IPS-15b (cell line): ENCODE results near the gene WDR88.
"Not testable (repeated sequence)": the region's sequence is repeated elsewhere in the genome, so short reads cannot be mapped to it uniquely, and the experiment has no call there.

Source experiments
- H3K27me3 ChIP-seq: one replicate; pipeline ENCODE4 v1.6.1; 2013; ENCODE audit warnings: low read length; ENCODE audit not compliant: control insufficient read depth, insufficient read depth
- H3K36me3 ChIP-seq: one replicate; pipeline ENCODE4 v1.6.1; 2013; ENCODE audit warnings: low read length; ENCODE audit not compliant: control insufficient read depth, insufficient read depth
- H3K4me1 ChIP-seq: one replicate; pipeline ENCODE4 v1.6.1; 2013; ENCODE audit warnings: mild to moderate bottlenecking, low read length; ENCODE audit not compliant: control insufficient read depth, insufficient read depth
- H3K4me3 ChIP-seq: one replicate; pipeline ENCODE4 v1.5.1; 2013; ENCODE audit warnings: low read depth, low read length
- H3K9ac ChIP-seq: one replicate; pipeline ENCODE4 v1.6.1; 2013; ENCODE audit warnings: low read depth, mild to moderate bottlenecking, low read length
- H3K9me3 ChIP-seq: one replicate; pipeline ENCODE4 v1.6.1; 2013; ENCODE audit warnings: mild to moderate bottlenecking, low read length; ENCODE audit not compliant: control insufficient read depth, insufficient read depth

WDR88 gene

DNA sequence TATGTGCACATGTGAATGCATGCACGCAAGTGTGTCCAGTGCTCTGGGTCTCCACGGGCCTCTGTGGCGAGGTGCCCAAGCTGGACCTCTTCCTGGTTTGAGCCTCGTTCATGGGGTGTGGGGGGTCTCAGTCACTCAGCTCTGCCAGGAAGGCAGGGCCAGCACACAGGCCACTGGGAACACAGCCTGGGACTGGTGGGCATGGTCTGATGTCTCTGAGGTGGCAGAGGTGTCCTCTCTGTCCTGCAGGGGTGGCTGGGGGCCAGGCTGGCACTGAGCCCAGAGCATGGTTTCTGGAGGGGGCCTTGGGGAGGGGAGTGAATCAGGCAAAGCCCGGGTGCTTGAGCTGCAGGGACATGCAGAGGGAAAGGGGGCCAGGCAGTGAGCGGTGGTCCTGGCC is 71.6 kb downstream of the WDR88 start:
- no peaks in the 10 kb centered on the region for H3K27me3 ChIP-seq
- H3K36me3 ChIP-seq: peaks cover 23% of the 10 kb centered on the region
- no peaks in the 10 kb centered on the region for H3K4me1 ChIP-seq
- H3K9me3 ChIP-seq: no peaks in the 10 kb centered on the region
- no peak overlapping the region for H3K4me3 ChIP-seq
- H3K9ac ChIP-seq: no peak overlapping the region

DNA sequence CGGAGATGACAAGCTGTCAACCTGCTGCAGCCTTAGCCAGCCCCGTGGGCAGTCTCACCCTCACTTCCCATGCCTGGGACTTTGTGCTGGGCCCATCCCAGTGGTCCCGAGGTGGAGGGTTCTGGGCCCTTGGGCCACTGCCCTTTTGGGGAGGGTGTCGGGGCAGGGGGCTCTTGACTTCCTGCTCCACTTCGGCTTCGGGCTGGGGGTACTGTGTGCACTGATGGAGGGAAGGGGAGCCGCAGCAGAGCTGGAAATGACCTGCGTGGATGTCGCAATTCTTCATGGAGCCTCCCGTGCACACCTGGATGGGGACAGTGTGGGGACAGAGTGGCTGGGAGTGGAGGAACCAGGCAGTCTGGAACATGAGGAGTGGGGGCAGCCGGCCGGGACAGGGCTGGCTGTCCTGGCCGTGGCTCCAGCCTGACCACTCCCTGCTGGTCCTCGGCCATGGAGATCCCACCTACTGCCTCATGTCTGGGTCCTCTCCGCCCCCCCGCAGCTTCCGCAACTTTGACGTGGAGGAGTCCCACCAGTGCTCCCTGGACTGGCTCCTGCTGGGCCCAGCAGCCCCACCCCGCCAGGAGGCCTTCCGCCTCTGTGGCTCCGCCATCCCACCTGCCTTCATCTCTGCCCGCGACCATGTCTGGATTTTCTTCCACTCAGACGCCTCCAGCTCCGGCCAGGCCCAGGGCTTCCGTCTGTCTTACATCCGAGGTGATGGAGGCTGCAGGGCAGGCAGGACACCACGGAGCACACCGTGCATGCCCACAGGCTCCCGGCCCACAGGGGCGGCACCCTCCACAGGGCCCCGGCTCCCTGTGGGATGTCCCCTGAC is 72.4 kb downstream of the WDR88 start:
- Histone ChIP-seq H3K4me3 (no peak overlapping the region), H3K9ac (no peak overlapping the region), H3K27me3 (no peaks in the 10 kb centered on the region), H3K4me1 (no peaks in the 10 kb centered on the region), H3K9me3 (no peaks in the 10 kb centered on the region), H3K36me3 (peaks cover 23% of the 10 kb centered on the region)

DNA sequence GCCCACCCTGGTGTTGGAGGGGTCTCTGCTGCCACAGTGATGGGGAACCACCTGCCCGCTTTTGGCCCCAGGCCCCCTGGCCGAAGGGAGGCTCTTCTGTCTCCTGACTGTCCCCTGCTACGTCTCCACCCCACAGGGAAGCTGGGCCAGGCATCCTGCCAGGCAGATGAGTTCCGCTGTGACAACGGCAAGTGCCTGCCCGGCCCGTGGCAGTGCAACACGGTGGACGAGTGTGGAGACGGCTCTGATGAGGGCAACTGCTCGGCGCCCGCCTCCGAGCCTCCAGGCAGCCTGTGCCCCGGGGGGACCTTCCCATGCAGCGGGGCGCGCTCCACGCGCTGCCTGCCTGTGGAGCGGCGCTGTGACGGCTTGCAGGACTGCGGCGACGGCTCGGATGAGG is 73.2 kb downstream of the WDR88 start:
- H3K4me1 ChIP-seq: no peaks in the 10 kb centered on the region
- no peaks in the 10 kb centered on the region for H3K27me3 ChIP-seq
- H3K9me3 ChIP-seq: no peaks in the 10 kb centered on the region
- no peak overlapping the region for H3K4me3 ChIP-seq
- H3K9ac ChIP-seq: no peak overlapping the region
- H3K36me3 ChIP-seq: peaks cover 25% of the 10 kb centered on the region

DNA sequence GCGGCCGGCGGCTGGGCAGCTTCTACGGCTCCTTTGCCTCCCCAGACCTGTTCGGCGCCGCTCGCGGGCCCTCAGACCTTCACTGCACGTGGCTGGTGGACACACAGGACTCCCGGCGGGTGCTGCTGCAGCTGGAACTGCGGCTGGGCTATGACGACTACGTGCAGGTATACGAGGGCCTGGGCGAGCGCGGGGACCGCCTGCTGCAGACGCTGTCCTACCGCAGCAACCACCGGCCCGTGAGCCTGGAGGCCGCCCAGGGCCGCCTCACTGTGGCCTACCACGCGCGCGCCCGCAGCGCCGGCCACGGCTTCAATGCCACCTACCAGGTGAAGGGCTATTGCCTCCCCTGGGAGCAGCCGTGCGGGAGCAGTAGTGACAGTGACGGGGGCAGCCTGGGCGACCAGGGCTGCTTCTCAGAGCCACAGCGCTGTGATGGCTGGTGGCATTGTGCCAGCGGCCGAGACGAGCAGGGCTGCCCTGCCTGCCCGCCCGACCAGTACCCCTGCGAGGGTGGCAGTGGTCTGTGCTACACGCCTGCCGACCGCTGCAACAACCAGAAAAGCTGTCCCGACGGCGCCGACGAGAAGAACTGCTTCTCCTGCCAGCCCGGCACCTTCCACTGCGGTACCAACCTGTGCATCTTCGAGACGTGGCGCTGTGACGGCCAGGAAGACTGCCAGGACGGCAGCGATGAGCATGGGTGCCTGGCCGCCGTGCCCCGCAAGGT is 73.8 kb downstream of the WDR88 start:
- H3K9ac ChIP-seq: no peak overlapping the region
- no peaks in the 10 kb centered on the region for H3K9me3 ChIP-seq
- no peaks in the 10 kb centered on the region for H3K27me3 ChIP-seq
- H3K4me3 ChIP-seq: no peak overlapping the region
- H3K4me1 ChIP-seq: no peaks in the 10 kb centered on the region
- peaks cover 25% of the 10 kb centered on the region for H3K36me3 ChIP-seq

DNA sequence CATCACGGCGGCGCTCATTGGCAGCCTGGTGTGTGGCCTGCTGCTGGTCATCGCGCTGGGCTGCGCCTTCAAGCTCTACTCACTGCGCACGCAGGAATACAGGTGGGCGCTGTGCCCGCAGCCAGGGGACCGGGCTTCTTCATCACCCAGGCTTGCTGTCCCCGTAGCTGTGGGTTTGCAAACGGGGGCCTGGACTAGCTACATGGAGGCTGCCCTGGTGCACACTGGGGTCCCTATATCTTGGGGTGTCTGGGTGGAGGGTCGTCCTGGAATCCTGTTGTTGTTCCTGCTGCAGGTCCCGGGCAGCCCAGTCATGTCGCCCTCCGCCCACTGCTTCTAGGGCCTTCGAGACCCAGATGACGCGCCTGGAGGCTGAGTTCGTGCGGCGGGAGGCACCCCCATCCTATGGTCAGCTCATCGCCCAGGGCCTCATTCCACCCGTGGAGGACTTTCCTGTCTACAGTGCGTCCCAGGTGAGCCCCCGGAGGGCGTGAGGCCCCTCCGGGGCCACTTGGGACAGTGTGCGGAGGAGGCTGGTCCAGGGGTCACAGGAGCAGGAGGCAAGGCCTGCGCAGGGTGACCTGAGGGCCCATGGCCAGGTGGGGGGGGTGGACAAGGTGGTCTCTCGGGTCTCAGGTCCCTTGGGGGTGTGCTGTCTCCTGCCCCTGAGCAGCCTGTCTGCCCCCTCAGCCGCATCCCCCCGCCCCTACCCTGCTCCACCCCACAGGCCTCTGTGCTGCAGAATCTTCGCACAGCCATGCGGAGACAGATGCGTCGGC is 74.5 kb downstream of the WDR88 start:
- no peaks in the 10 kb centered on the region for H3K4me1 ChIP-seq
- H3K9ac ChIP-seq: no peak overlapping the region
- H3K4me3 ChIP-seq: no peak overlapping the region
- peaks cover 25% of the 10 kb centered on the region for H3K36me3 ChIP-seq
- no peaks in the 10 kb centered on the region for H3K9me3 ChIP-seq
- no peaks in the 10 kb centered on the region for H3K27me3 ChIP-seq

DNA sequence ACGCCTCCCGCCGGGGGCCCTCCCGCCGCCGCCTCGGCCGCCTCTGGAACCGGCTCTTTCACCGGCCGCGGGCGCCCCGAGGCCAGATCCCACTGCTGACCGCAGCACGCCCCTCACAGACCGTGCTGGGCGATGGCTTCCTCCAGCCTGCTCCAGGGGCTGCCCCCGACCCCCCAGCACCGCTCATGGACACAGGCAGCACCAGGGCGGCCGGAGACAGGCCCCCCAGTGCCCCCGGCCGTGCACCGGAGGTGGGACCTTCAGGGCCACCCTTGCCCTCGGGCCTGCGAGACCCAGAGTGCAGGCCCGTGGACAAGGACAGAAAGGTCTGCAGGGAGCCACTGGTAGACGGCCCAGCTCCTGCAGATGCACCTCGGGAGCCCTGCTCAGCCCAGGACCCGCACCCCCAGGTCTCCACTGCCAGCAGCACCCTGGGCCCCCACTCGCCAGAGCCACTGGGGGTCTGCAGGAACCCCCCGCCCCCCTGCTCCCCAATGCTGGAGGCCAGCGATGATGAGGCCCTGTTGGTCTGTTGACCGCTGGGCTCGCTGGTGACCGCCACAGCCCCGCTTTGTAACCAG is 75.2 kb downstream of the WDR88 start:
- Histone ChIP-seq H3K9ac (no peak overlapping the region), H3K4me3 (no peak overlapping the region), H3K36me3 (peaks cover 25% of the 10 kb centered on the region), H3K9me3 (no peaks in the 10 kb centered on the region), H3K4me1 (no peaks in the 10 kb centered on the region), H3K27me3 (no peaks in the 10 kb centered on the region)

DNA sequence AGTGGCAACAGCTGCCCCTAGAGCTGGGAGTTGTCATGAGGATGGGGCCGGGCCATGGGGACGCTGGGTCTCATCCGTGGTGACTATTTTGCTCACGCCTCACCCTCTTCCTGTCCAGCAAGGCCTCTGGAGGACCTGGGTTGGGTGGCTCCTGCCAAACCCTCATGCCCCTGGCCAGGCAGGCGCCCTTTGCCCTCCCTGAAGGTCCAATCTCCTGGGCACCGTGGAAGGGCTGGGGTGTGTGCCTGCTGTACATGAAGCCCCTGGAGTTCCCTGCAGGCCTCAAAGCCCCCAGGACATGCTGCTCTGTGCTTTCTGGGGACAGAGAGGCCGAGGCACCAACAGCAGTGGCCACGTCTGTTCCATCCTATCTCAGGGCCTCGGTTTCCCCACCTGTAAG is 76.0 kb downstream of the WDR88 start:
- Histone ChIP-seq H3K4me1 (no peaks in the 10 kb centered on the region), H3K9ac (no peak overlapping the region), H3K27me3 (no peaks in the 10 kb centered on the region), H3K9me3 (no peaks in the 10 kb centered on the region), H3K36me3 (peaks cover 25% of the 10 kb centered on the region), H3K4me3 (no peak overlapping the region)

DNA sequence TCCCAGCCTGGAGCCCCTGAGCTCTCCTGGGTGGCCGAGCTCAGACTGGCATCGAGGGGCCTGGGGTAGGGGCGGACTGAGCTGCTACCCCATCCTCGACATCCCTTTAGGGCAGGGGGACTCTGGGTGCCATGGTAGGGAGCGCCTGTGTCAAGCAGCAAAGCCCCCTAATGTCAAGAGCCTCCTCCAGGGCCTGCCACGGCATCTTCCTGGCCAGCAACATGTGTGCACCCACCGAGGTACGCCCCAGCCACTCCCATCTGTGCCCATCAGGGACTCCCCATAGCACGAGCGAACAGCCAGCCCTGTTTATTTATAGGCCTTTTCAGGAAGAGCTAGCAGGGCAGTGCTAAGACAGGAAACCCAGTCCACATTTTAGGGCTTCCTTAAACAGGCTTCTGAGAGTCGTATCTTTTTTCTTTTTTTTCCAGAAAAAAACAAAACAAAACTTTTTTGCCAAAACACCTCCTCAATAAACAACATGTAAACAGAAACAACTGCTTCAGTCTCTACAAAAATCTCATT is 76.5 kb downstream of the WDR88 start:
- Histone ChIP-seq H3K9ac (no peak overlapping the region), H3K4me3 (no peak overlapping the region), H3K27me3 (no peaks in the 10 kb centered on the region), H3K4me1 (no peaks in the 10 kb centered on the region), H3K9me3 (no peaks in the 10 kb centered on the region), H3K36me3 (peaks cover 21% of the 10 kb centered on the region)

DNA sequence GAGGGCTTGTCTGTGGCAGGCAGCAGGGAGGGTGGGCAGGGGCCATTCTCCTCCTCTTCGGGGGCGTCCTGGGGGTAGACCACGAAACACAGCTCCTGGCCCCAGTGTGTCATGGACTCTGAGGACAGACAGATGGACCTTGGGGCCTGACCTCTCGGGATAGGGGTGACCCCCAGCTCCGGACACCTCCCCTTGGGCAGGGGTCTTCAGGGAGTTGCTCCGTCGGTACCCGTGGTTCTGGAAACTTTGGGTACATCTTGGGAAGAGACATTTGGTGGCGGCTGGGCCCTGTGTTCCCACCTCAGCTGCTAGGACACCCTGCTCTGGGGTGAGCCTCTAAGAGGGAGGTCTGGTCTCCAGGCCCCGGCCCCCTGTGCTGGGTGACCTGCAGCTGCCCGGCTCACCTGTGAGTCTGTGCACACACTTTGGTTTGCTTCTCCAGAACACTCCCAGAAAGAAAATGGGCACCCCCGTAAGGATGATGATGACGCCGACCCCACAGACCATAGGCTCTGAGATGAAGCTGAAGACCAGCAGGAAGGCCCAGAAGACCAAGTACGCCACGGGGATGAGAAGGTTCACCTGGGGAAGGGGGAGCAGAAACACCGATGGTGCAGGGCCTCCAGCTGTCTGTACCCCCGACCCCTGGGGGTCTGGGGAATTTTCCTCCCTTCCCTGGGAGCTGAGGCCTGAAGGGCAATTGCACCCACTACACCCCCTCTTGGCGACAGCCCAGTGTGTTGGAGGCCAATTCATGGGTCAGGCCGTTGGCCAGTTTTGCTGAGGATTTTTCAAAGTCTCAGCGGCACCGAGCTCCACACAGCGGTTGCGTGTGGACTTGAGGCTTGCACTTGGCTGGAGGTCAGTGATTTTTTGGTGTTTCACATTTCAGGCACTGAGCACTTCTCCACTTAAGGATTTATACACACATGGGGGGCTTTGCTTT is 77.3 kb downstream of the WDR88 start:
- H3K9ac ChIP-seq: no peak overlapping the region
- no peaks in the 10 kb centered on the region for H3K9me3 ChIP-seq
- H3K4me3 ChIP-seq: no peak overlapping the region
- no peaks in the 10 kb centered on the region for H3K4me1 ChIP-seq
- no peaks in the 10 kb centered on the region for H3K27me3 ChIP-seq
- H3K36me3 ChIP-seq: peaks cover 20% of the 10 kb centered on the region

DNA sequence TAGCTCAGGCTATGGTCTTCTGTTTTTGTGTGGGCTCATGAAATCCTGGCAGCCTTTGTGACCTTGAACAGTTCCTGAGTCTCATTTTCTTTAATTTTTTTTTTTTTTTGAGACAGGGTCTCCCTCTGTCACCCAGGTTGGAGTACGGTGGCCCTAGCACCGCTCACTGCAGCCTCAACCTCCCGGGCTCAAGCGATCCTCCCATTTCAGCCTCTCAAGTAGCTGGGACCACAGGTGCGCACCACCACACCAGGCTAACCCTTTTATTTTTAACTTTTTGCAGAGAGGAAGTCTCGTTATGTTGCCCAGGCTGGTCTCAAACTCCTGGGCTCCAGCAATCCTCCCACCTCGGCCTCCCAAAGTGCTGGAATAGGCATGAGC is 77.9 kb downstream of the WDR88 start:
- not testable (repeated sequence) for H3K9me3 ChIP-seq, H3K27me3 ChIP-seq, H3K4me1 ChIP-seq, H3K4me3 ChIP-seq, H3K9ac ChIP-seq
- H3K36me3 ChIP-seq: peaks cover 19% of the 10 kb centered on the region
